ENCODE results near the gene KIF20B. TPM values are rescaled to one million over a fixed set of nuclear protein-coding genes. Genes with fewer than 3 reads are reported as not detected.

The KIF20B gene
- total and polyA plus RNA-seq, 2 of the 8 experiments (the other 6 are each of a cell fraction or from before 2014, with no cell fraction given) = 4.5 to 72.0 TPM

DNA sequence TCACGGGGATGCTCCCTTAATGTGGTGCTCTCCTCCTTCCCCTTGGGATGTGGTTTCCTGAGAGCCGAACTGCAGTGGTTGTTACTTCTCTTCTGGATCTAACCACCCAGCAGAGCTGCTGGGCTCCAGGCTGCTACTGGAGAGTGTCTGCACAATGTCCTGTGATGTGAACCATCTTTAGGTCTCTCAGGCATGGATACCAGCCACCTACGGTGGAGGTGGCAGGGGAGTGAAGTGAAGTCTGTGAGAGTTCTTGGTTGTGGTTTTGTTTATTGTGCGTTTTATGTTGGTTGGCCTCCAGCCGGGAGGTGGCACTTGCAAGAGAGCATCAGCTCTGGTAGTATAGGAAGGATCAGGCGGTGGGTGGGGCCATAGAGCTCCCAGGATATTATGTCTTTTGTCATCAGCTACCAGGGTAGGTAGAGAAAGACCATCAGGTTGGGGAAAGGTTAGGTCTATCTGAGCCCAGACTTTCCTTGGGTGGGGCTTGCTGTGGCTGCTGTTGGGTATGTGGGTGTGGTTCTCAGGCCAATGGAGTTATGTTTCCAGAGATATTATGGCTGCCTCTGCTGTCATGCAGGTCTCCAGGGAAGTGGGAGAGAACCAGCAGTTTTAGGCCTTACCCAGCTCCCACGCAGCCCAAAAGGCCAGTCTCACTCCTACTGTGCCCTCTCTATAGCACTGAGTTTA is 87.9 kb downstream of the KIF20B start:
- H3K4me3 ChIP-seq (ENCODE audit: extremely low read depth in 1 of 4, insufficient read depth in 2 of 4, low read depth in 3 of 4, low read length in 4 of 4) = no peak overlapping the region
- TF ChIP-seq RAD21 (IDR thresholded peaks at IDR 0.05 in 1 of 2, conservative IDR thresholded peaks at IDR 0.05 in 1 of 2; ENCODE audit: low read depth in 2 of 2, low read length in 2 of 2) (no peak), GABPA (IDR thresholded peaks at IDR 0.05; ENCODE audit: borderline replicate concordance, insufficient read depth, low read length) (no peak), CREB1 (IDR thresholded peaks at IDR 0.05) (no peak), CBX8 (IDR thresholded peaks at IDR 0.05; ENCODE audit: borderline replicate concordance, low read depth, low read length) (no peak), POU5F1 (IDR thresholded peaks at IDR 0.05; ENCODE audit: low read depth, low read length) (no peak), RXRA (IDR thresholded peaks at IDR 0.05; ENCODE audit: insufficient read depth, low read depth, low read length) (no peak), EZH2 (IDR thresholded peaks at IDR 0.05; ENCODE audit: low read depth, low read length, severe bottlenecking) (no peak), EGR1 (IDR thresholded peaks at IDR 0.05; ENCODE audit: borderline replicate concordance, low read depth, low read length) (no peak), RBBP5 (IDR thresholded peaks at IDR 0.05; ENCODE audit: borderline replicate concordance, low read depth, low read length) (no peak), NRF1 (IDR thresholded peaks at IDR 0.05; ENCODE audit: low read depth, low read length) (no peak), RNF2 (IDR thresholded peaks at IDR 0.05; ENCODE audit: borderline replicate concordance, low read depth, low read length, missing control alignments, poor library complexity, severe bottlenecking) (no peak)
- TF ChIP-seq, protein P1, sequence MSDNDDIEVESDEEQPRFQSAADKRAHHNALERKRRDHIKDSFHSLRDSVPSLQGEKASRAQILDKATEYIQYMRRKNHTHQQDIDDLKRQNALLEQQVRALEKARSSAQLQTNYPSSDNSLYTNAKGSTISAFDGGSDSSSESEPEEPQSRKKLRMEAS (IDR thresholded peaks at IDR 0.05) = no peak

More for the DNA sequence above, 87.9 kb downstream of the KIF20B start:
- H3K23me2 ChIP-seq (ENCODE audit: low read depth, low read length) = no peaks in the 10 kb centered on the region
- H4K8ac ChIP-seq (ENCODE audit: extremely low read depth, insufficient read depth, low read length) = no peak overlapping the region
- FAIRE-seq (no peak), DNase-seq (ENCODE audit: low read depth in 1 of 2, low spot score in 2 of 2) (no peak)
- no peak overlapping the region for H3K4me2 ChIP-seq (ENCODE audit: insufficient read depth in 1 of 2, low read depth in 2 of 2, low read length in 2 of 2)
- WGBS, 2 experiments (ENCODE audit: extremely low coverage in 1 of 2, insufficient coverage in 1 of 2, insufficient read length in 1 of 2, insufficient replicate concordance in 2 of 2, low coverage in 1 of 2, low lambda C conversion rate in 2 of 2, missing lambda C conversion rate in 1 of 2) = 90% methylated on average over 7 of the region's 7 CpGs; no CpG with 5 or more reads in 1 of the 2 experiments
- no peak overlapping the region for H2AK5ac ChIP-seq (ENCODE audit: low read depth, low read length)
- no peaks in the 10 kb centered on the region for H4K20me1 ChIP-seq (replicated peaks in 1 of 2; ENCODE audit: control insufficient read depth in 1 of 2, insufficient read depth in 2 of 2, low read length in 2 of 2)
- no peak overlapping the region for H3K27ac ChIP-seq (ENCODE audit: low read depth, low read length)
- H4K91ac ChIP-seq (replicated peaks; ENCODE audit: insufficient read length, low read length) = no peak overlapping the region
- no peak overlapping the region for H3K23ac ChIP-seq (ENCODE audit: insufficient read length)
- ChIA-PET CTCF (ENCODE audit: partially characterized antibody) (interaction anchor here (0.6 to 1.9 kb wide), 3 partner anchors 19 to 803 kb away, joined by 3 to 6 read pairs (median 3); no protein-coding TSS in a partner anchor), POLR2A (ENCODE audit: partially characterized antibody) (interaction anchor here (0.7 to 1.5 kb wide), 2 partner anchors 8 to 14 kb away, joined by 3 to 5 read pairs; no protein-coding TSS in a partner anchor)
- no peak overlapping the region for H2BK20ac ChIP-seq (ENCODE audit: low read length)
- H3K36me3 ChIP-seq (ENCODE audit: control insufficient read depth in 2 of 4, insufficient read depth in 4 of 4, low read length in 3 of 4) = no peaks in the 10 kb centered on the region
- no peak overlapping the region for H2BK15ac ChIP-seq (ENCODE audit: low read length)
- H3K14ac ChIP-seq (ENCODE audit: insufficient read length) = no peak overlapping the region
- no peaks in the 10 kb centered on the region for H3K9me3 ChIP-seq (ENCODE audit: insufficient read depth in 2 of 2, low read depth in 1 of 2, low read length in 1 of 2)
- H2BK120ac ChIP-seq (replicated peaks; ENCODE audit: low read depth, low read length) = no peak overlapping the region
- no peaks in the 10 kb centered on the region for H3K79me1 ChIP-seq (ENCODE audit: low read depth, low read length)
- no peak overlapping the region for H2BK5ac ChIP-seq (ENCODE audit: low read depth, low read length)
- no peak overlapping the region for H3K4ac ChIP-seq (replicated peaks; ENCODE audit: insufficient read length, low read depth, low read length)
- H3K56ac ChIP-seq (replicated peaks; ENCODE audit: insufficient read length, low read depth, low read length) = no peak overlapping the region
- peaks cover 0 to 1% (median under 1%) of the 10 kb centered on the region in 4 experiments; a peak in 2 of 7 replicates for H3K4me1 ChIP-seq (replicated peaks in 1 of 4; ENCODE audit: control insufficient read depth in 3 of 4, insufficient read depth in 4 of 4, low read length in 3 of 4)
- H4K5ac ChIP-seq (ENCODE audit: insufficient read length, low read depth, low read length) = no peak overlapping the region
- H3K79me2 ChIP-seq (ENCODE audit: control insufficient read depth in 1 of 2, insufficient read depth in 2 of 2, low read length in 2 of 2) = no peaks in the 10 kb centered on the region
- no peak overlapping the region for H2AFZ ChIP-seq (ENCODE audit: low read length)
- no peak overlapping the region for H3K18ac ChIP-seq (ENCODE audit: extremely low read depth, low read length)
- H3K27me3 ChIP-seq (replicated peaks in 1 of 4; ENCODE audit: control insufficient read depth in 3 of 4, extremely low read depth in 1 of 4, insufficient read depth in 3 of 4, low read length in 3 of 4) = no peaks in the 10 kb centered on the region
- H3K9ac ChIP-seq (replicated peaks in 1 of 4; ENCODE audit: extremely low read depth in 1 of 4, low read depth in 3 of 4, low read length in 3 of 4) = no peak overlapping the region
- H2BK12ac ChIP-seq (ENCODE audit: low read depth, low read length) = no peak overlapping the region
